ENCODE results near the gene C19orf44. TPM values are rescaled to one million over a fixed set of nuclear protein-coding genes. Genes with fewer than 3 reads are reported as not detected.

Gene C19orf44
- total RNA-seq, 1 donor from 2014 or later, result 5.3 TPM

- DNase-seq (ENCODE audit: extremely low spot score, unreplicated experiment), result no peak
- no peaks in the 10 kb centered on the region for H3K4me1 Mint-ChIP-seq (ENCODE audit: unreplicated experiment)
- TF ChIP-seq CTCF (IDR thresholded peaks at IDR 0.05), result no peak
Measured at GRCh38 chr19:16530540-16531379, 34.6 kb downstream of the C19orf44 start.

GRCh38 chr19:16531380-16531669 is 35.1 kb downstream of the C19orf44 start:
- H3K4me1 Mint-ChIP-seq (ENCODE audit: unreplicated experiment), result no peaks in the 10 kb centered on the region
- H3K4me3 Mint-ChIP-seq (ENCODE audit: unreplicated experiment), result no peak overlapping the region
- DNase-seq (ENCODE audit: extremely low spot score, unreplicated experiment), result no peak
- H3K36me3 Mint-ChIP-seq (ENCODE audit: unreplicated experiment), result peaks cover 37% of the 10 kb centered on the region
- no peaks in the 10 kb centered on the region for H3K9me3 Mint-ChIP-seq (ENCODE audit: unreplicated experiment)
- H3K27ac Mint-ChIP-seq (ENCODE audit: unreplicated experiment), result no peak overlapping the region
- no peaks in the 10 kb centered on the region for H3K27me3 Mint-ChIP-seq (ENCODE audit: unreplicated experiment)
- no peak for TF ChIP-seq CTCF (IDR thresholded peaks at IDR 0.05)

More at GRCh38 chr19:16530540-16531379, 34.6 kb downstream of the C19orf44 start:
- Mint-ChIP-seq H3K9me3 (ENCODE audit: unreplicated experiment) (no peaks in the 10 kb centered on the region), H3K27me3 (ENCODE audit: unreplicated experiment) (no peaks in the 10 kb centered on the region), H3K4me3 (ENCODE audit: unreplicated experiment) (no peak overlapping the region), H3K27ac (ENCODE audit: unreplicated experiment) (no peak overlapping the region), H3K36me3 (ENCODE audit: unreplicated experiment) (peaks cover 37% of the 10 kb centered on the region)

GRCh38 chr19:16532440-16533234 is 36.4 kb downstream of the C19orf44 start:
- no peak for TF ChIP-seq CTCF (IDR thresholded peaks at IDR 0.05)
- no peak for DNase-seq (ENCODE audit: extremely low spot score, unreplicated experiment)
- Mint-ChIP-seq H3K4me3 (ENCODE audit: unreplicated experiment) (no peak overlapping the region), H3K36me3 (ENCODE audit: unreplicated experiment) (peaks cover 38% of the 10 kb centered on the region), H3K27me3 (ENCODE audit: unreplicated experiment) (no peaks in the 10 kb centered on the region), H3K9me3 (ENCODE audit: unreplicated experiment) (no peaks in the 10 kb centered on the region), H3K4me1 (ENCODE audit: unreplicated experiment) (peaks cover 1% of the 10 kb centered on the region), H3K27ac (ENCODE audit: unreplicated experiment) (no peak overlapping the region)

- Mint-ChIP-seq H3K4me3 (ENCODE audit: unreplicated experiment) (no peak overlapping the region), H3K36me3 (ENCODE audit: unreplicated experiment) (peaks cover 38% of the 10 kb centered on the region), H3K27ac (ENCODE audit: unreplicated experiment) (no peak overlapping the region), H3K27me3 (ENCODE audit: unreplicated experiment) (no peaks in the 10 kb centered on the region), H3K9me3 (ENCODE audit: unreplicated experiment) (no peaks in the 10 kb centered on the region), H3K4me1 (ENCODE audit: unreplicated experiment) (peaks cover 7% of the 10 kb centered on the region)
- TF ChIP-seq CTCF (IDR thresholded peaks at IDR 0.05), result no peak
- no peak for DNase-seq (ENCODE audit: extremely low spot score, unreplicated experiment)
Measured at GRCh38 chr19:16535381-16535780, 39.2 kb downstream of the C19orf44 start.

- DNase-seq (ENCODE audit: extremely low spot score, unreplicated experiment), result no peak
- H3K36me3 Mint-ChIP-seq (ENCODE audit: unreplicated experiment), result peaks cover 38% of the 10 kb centered on the region
- no peak overlapping the region for H3K27ac Mint-ChIP-seq (ENCODE audit: unreplicated experiment)
- no peak overlapping the region for H3K4me3 Mint-ChIP-seq (ENCODE audit: unreplicated experiment)
- H3K4me1 Mint-ChIP-seq (ENCODE audit: unreplicated experiment), result peaks cover 11% of the 10 kb centered on the region
- no peaks in the 10 kb centered on the region for H3K27me3 Mint-ChIP-seq (ENCODE audit: unreplicated experiment)
- TF ChIP-seq CTCF (IDR thresholded peaks at IDR 0.05), result no peak
- H3K9me3 Mint-ChIP-seq (ENCODE audit: unreplicated experiment), result no peaks in the 10 kb centered on the region
Measured at GRCh38 chr19:16536130-16536529, 39.9 kb downstream of the C19orf44 start.
